ENCODE results near the gene BAZ1A. TPM values are rescaled to one million over a fixed set of nuclear protein-coding genes. Genes with fewer than 3 reads are reported as not detected.
A peak's percentile ranks its signal among the peaks of the same experiment; 100 is the strongest.

The BAZ1A gene
- total RNA-seq, result 30.1 TPM

DNA sequence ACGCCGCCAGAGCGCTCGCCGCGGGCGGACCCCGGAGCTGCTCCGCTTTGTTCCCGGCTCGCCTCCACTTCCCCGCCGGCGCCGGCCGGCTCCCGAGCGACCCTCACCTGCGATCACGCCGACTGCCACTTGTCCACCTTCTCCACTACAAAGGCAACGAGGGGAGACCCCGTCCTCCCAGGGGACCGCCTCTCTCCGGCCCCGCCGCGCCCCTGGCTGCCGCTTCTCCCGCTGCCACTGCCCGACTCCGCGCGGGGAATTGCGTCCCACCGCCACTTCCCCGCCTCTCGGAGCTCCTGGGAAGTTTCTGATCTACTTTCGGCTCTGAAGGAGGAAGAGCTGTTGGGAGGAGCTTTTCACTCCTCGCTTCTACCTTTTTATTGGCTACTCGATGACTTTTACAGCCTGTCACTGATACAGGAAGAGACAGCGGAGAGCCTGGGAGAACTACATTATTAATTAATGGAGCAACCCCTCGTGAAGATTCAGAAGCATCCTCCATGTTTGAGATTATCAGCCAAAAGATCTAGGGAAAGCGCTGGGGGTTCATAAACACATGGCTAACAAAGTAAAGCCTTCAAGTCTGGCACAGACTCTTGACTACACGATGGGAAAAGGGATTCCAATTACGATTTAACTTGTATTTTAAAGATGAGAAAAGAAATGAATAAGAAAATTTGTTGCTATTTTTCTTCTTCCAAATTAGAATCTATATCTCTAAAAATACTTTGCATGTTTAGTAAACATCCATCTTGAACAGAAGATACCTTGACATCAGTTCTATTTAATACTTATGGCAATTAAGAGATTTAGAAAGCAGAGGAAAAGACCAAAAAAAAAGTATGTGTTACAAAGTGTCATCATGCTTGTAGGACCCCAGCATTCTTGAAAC, at the start of gene BAZ1A:
BAZ1A (minus strand) TSS at position 330 of the 892 bp plus-strand sequence. CDS start 756 bp downstream, outside the sequence.
- intact Hi-C loops (cut with DNase I), result no loop called here
- peak; percentile 76 for DNase-seq (ENCODE audit: low spot score)
- ATAC-seq, result peak; percentile 75

- ATAC-seq (no peak), DNase-seq (ENCODE audit: low spot score) (no peak)
- intact Hi-C loops (cut with DNase I), result no loop called here
Measured at GRCh38 chr14:34920339-34920738, 45.2 kb upstream of the BAZ1A start.

GRCh38 chr14:34913619-34914018, 38.5 kb upstream of the BAZ1A start:
- no peak for DNase-seq (ENCODE audit: low spot score)
- no peak for ATAC-seq
- intact Hi-C loops (cut with DNase I), result no loop called here

GRCh38 chr14:34912966-34913365, 37.8 kb upstream of the BAZ1A start:
- ATAC-seq, result no peak
- intact Hi-C loops (cut with DNase I), result no loop called here
- no peak for DNase-seq (ENCODE audit: low spot score)

DNA sequence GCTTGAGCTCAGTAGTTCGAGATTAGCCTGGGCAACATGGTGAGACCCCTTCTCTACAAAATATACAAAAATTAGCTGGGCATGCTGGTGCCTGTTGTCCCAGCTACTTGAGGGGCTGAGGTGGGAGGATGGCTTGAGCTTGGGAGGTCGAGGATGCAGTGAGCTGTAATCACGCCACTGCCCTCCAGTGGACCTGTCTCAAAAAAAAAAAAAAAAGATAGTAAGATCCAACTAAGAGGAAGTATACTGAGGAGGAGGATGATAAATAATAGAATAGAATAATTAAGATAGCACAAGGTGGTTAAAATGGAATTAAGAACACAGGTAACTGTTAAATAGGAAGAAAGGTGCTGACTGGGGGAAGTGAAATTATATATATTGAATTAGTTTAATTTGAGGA, 37.0 kb upstream of the BAZ1A start:
- DNase-seq (ENCODE audit: low spot score) (no peak), ATAC-seq (no peak)
- intact Hi-C loops (cut with DNase I), result no loop called here

GRCh38 chr14:34911209-34912150, 36.3 kb upstream of the BAZ1A start:
- DNase-seq (ENCODE audit: low spot score) (no peak), ATAC-seq (no peak)
- intact Hi-C loops (cut with DNase I), result no loop called here

DNA sequence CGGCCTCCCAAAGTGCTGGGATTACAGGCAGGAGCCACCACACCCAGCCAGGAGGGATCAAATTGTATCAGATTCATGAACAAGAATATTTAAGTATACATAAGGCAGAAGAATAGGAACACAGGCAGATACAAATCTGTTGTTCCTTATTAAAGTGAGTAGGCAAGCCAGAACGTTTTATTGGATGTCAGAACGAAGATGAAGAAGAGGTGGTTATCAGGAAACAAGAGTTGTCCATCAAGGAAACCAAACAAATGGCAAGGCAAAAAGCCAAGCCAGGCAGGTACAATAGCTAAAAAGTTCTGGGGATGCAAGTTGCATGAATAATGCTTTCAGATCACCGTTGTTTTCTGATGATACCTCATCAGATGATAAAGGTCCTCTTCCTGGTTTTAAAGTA, 31.1 kb upstream of the BAZ1A start:
- intact Hi-C loops (cut with DNase I), result no loop called here
- no peak for ATAC-seq

DNA sequence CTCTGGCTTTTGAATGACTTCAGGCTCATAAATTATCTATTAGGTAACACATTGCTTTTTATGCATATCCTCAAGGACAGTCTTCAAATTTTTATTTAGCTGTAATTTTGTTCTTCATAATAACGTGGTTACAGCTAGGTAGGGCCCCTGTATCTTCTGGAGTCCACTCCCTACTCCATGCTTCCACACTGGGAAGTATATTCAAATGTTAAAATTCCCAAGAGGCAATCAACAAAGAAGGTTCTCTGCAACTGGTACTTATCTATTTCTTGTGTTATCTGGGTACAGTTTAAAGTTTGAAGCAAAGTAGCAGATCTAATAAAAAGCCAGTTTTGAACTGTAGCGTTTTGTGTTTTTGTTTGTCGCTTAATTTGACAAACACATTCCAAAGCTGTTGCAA, 20.1 kb upstream of the BAZ1A start:
- intact Hi-C loops (cut with DNase I), result no loop called here
- no peak for DNase-seq (ENCODE audit: low spot score)
- ATAC-seq, result no peak

More for the DNA sequence above, 31.1 kb upstream of the BAZ1A start:
- DNase-seq (ENCODE audit: low spot score), result no peak

- DNase-seq (ENCODE audit: low spot score), result no peak
- intact Hi-C loops (cut with DNase I), result no loop called here
- no peak for ATAC-seq
Measured at GRCh38 chr14:34890937-34891336, 15.8 kb upstream of the BAZ1A start.

DNA sequence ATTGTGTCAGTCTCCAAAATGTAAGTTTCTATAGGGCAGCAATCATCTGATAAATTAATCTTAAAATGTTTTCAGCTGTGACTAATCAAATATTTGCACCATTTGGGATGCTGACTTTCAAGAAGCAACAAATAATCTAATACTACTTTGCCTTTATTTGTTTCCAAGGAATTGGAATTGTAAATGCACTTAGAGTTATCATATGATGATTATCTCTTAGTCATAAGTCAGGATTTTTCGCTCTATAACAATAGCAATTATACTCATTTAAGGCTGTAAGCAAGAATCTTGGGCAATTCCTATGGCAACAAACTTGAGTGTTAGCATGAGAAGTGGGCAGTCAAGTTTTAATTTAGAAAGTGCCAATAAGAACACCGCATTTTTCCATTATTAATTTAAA, 13.0 kb upstream of the BAZ1A start:
- DNase-seq (ENCODE audit: low spot score), result no peak
- intact Hi-C loops (cut with DNase I), result no loop called here
- ATAC-seq, result no peak

GRCh38 chr14:34883954-34884353, 8.8 kb upstream of the BAZ1A start:
- intact Hi-C loops (cut with DNase I), result no loop called here
- ATAC-seq (no peak), DNase-seq (ENCODE audit: low spot score) (no peak)

GRCh38 chr14:34874386-34875030, 652 bp downstream of the BAZ1A start:
- intact Hi-C loops (cut with DNase I), result no loop called here
- peak; percentile 73 for DNase-seq (ENCODE audit: low spot score)
- peak; percentile 13 for ATAC-seq

GRCh38 chr14:34873589-34874385, 1.4 kb downstream of the BAZ1A start:
- DNase-seq (ENCODE audit: low spot score) (peak; percentile 88), ATAC-seq (peak; percentile 84)
- intact Hi-C loops (cut with DNase I), result no loop called here

GRCh38 chr14:34872822-34873588, 2.2 kb downstream of the BAZ1A start:
- peak; percentile 68 for ATAC-seq
- intact Hi-C loops (cut with DNase I), result no loop called here
- no peak for DNase-seq (ENCODE audit: low spot score)

GRCh38 chr14:34867199-34867598, 8.0 kb downstream of the BAZ1A start:
- ATAC-seq (no peak), DNase-seq (ENCODE audit: low spot score) (no peak)
- intact Hi-C loops (cut with DNase I), result no loop called here

GRCh38 chr14:34865889-34866574, 9.1 kb downstream of the BAZ1A start:
- intact Hi-C loops (cut with DNase I), result no loop called here
- DNase-seq (ENCODE audit: low spot score), result no peak
- ATAC-seq, result no peak

- intact Hi-C loops (cut with DNase I), result no loop called here
- ATAC-seq, result no peak
- DNase-seq (ENCODE audit: low spot score), result no peak
Measured at GRCh38 chr14:34863844-34864243, 11.3 kb downstream of the BAZ1A start.

All from sciatic nerve (tissue), 2 donors.